Calu3 (cell line): ENCODE measurements around the gene CPT1A. TPM values are rescaled to one million over a fixed set of nuclear protein-coding genes. Genes with fewer than 3 reads are reported as not detected.
A peak's percentile ranks its signal among the peaks of the same experiment; 100 is the strongest.

Experiments used
- BruUV-seq: library from RNA; stranded (reverse); fragments of 400-500 nt; replicated peaks from 2 replicates; lab custom pipeline; 2021; lab: Mats Ljungman, UMichigan
- CTCF ChIA-PET: fragments of 300-600 bp; sonication (Branson Sonifier 250); formaldehyde crosslinking; loops from one replicate; lab custom pipeline; 2022; ENCODE audit warnings: antibody characterized with exemption; lab: Charles Lee
- DNase-seq: peaks from one replicate; pipeline ENCODE4 v3.0.0; 2022
- H3K27ac Mint-ChIP-seq: one replicate; pipeline ENCODE4 v1.8.0; 2022; ENCODE audit warnings: mixed read lengths; ENCODE audit not compliant: unreplicated experiment
- H3K27me3 Mint-ChIP-seq: one replicate; pipeline ENCODE4 v1.8.0; 2022; ENCODE audit warnings: mixed read lengths; ENCODE audit not compliant: unreplicated experiment
- H3K36me3 Mint-ChIP-seq: one replicate; pipeline ENCODE4 v1.8.0; 2022; ENCODE audit warnings: mild to moderate bottlenecking, moderate library complexity, mixed read lengths; ENCODE audit not compliant: insufficient read depth, unreplicated experiment
- H3K4me1 Mint-ChIP-seq: one replicate; pipeline ENCODE4 v1.8.0; 2022; ENCODE audit warnings: mild to moderate bottlenecking, low read depth, mixed read lengths; ENCODE audit not compliant: unreplicated experiment
- H3K4me3 Mint-ChIP-seq: one replicate; pipeline ENCODE4 v1.8.0; 2022; ENCODE audit warnings: mild to moderate bottlenecking, low read depth, moderate library complexity, mixed read lengths; ENCODE audit not compliant: unreplicated experiment
- H3K9me3 Mint-ChIP-seq: one replicate; pipeline ENCODE4 v1.8.0; 2022; ENCODE audit warnings: low read depth, mixed read lengths; ENCODE audit not compliant: unreplicated experiment
- CTCF ChIP-seq: fragments of 200-600 bp; IDR thresholded peaks from one replicate; pipeline ENCODE4 v1.8.0; 2022; ENCODE audit warnings: antibody characterized with exemption; ENCODE audit not compliant: unreplicated experiment
- intact Hi-C: fragments of 100-400 bp; cut with micrococcal nuclease; formaldehyde crosslinking; loops from one replicate; pipeline ENCODE4 v1.10.0; 2022; ENCODE audit not compliant: unreplicated experiment
- total RNA-seq: library from RNA; stranded (reverse); gene quantifications from 2 replicates; pipeline ENCODE4 v1.2.3, GENCODE V29; 2022

Gene CPT1A
- total RNA-seq, 1 experiment from 2014 or later = 45.9 TPM

- intact Hi-C loops = no loop called here
These were observed 43.4 kb downstream of the CPT1A start for GRCh38 chr11:68798221-68798813.

GRCh38 chr11:68796801-68797200 lies 44.9 kb downstream of the CPT1A start:
- no peak for TF ChIP-seq CTCF
- CTCF ChIA-PET = no interaction called here
- Mint-ChIP-seq H3K4me3 (no peak overlapping the region), H3K9me3 (no peaks in the 10 kb centered on the region), H3K36me3 (peaks cover 22% of the 10 kb centered on the region), H3K27me3 (no peaks in the 10 kb centered on the region), H3K4me1 (no peaks in the 10 kb centered on the region), H3K27ac (no peak overlapping the region)
- no peak for DNase-seq
- intact Hi-C loops = no loop called here
- BruUV-seq = no TSS peak

More at GRCh38 chr11:68798221-68798813, 43.4 kb downstream of the CPT1A start:
- H3K27me3 Mint-ChIP-seq = no peaks in the 10 kb centered on the region
- DNase-seq = peak; percentile 33
- H3K27ac Mint-ChIP-seq = no peak overlapping the region
- peaks cover 26% of the 10 kb centered on the region for H3K36me3 Mint-ChIP-seq
- TF ChIP-seq CTCF = peak; percentile 69
- H3K4me3 Mint-ChIP-seq = no peak overlapping the region
- CTCF ChIA-PET = interaction anchor here (1.1 kb wide), 1 partner anchor 166 kb away, joined by 5 read pairs; no protein-coding TSS in a partner anchor
- no peaks in the 10 kb centered on the region for H3K9me3 Mint-ChIP-seq
- H3K4me1 Mint-ChIP-seq = no peaks in the 10 kb centered on the region
- BruUV-seq = no TSS peak

GRCh38 chr11:68792400-68792966 lies 49.2 kb downstream of the CPT1A start:
- intact Hi-C loops = no loop called here
- Mint-ChIP-seq H3K4me1 (no peaks in the 10 kb centered on the region), H3K27me3 (no peaks in the 10 kb centered on the region), H3K36me3 (peaks cover 31% of the 10 kb centered on the region), H3K27ac (no peak overlapping the region), H3K9me3 (no peaks in the 10 kb centered on the region), H3K4me3 (no peak overlapping the region)
- BruUV-seq = no TSS peak
- no peak for TF ChIP-seq CTCF
- DNase-seq = no peak
- CTCF ChIA-PET = no interaction called here

GRCh38 chr11:68784653-68785052 lies 57.1 kb downstream of the CPT1A start:
- intact Hi-C loops = no loop called here
- no peaks in the 10 kb centered on the region for H3K9me3 Mint-ChIP-seq
- no peak overlapping the region for H3K27ac Mint-ChIP-seq
- no peaks in the 10 kb centered on the region for H3K4me1 Mint-ChIP-seq
- no peak for DNase-seq
- BruUV-seq = no TSS peak
- TF ChIP-seq CTCF = no peak
- H3K27me3 Mint-ChIP-seq = no peaks in the 10 kb centered on the region
- peaks cover 16% of the 10 kb centered on the region for H3K36me3 Mint-ChIP-seq
- CTCF ChIA-PET = no interaction called here
- no peak overlapping the region for H3K4me3 Mint-ChIP-seq
